Lower leg skin (tissue), 3 donors: ENCODE measurements around the gene ROM1.

ENCODE experiments used
- POLR2A ChIP-seq, 2 donors: fragments of 450-650 bp; IDR thresholded peaks; one replicate each; pipeline ENCODE4 v1.6.1; 2016 to 2017; ENCODE audit warnings: antibody characterized with exemption in 2 of 2, mild to moderate bottlenecking in 1 of 2, moderate library complexity in 1 of 2
- TF ChIP-seq, protein P1 (sequence below), 3 donors: fragments of 450-650 bp; IDR thresholded peaks; one replicate each; pipeline ENCODE4 v1.5.1; 2016; ENCODE audit warnings: antibody characterized with exemption in 3 of 3, mild to moderate bottlenecking in 3 of 3, moderate library complexity in 2 of 3

GRCh38 chr11:62567018-62567633 is 45.9 kb upstream of the ROM1 start:
- TF ChIP-seq, protein P1, sequence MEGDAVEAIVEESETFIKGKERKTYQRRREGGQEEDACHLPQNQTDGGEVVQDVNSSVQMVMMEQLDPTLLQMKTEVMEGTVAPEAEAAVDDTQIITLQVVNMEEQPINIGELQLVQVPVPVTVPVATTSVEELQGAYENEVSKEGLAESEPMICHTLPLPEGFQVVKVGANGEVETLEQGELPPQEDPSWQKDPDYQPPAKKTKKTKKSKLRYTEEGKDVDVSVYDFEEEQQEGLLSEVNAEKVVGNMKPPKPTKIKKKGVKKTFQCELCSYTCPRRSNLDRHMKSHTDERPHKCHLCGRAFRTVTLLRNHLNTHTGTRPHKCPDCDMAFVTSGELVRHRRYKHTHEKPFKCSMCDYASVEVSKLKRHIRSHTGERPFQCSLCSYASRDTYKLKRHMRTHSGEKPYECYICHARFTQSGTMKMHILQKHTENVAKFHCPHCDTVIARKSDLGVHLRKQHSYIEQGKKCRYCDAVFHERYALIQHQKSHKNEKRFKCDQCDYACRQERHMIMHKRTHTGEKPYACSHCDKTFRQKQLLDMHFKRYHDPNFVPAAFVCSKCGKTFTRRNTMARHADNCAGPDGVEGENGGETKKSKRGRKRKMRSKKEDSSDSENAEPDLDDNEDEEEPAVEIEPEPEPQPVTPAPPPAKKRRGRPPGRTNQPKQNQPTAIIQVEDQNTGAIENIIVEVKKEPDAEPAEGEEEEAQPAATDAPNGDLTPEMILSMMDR (IDR thresholded peaks at IDR 0.05) = no peak
- TF ChIP-seq POLR2A (IDR thresholded peaks at IDR 0.05) = no peak
